PC-9 (cell line): ENCODE results near the gene RABL6. TPM values are rescaled to one million over a fixed set of nuclear protein-coding genes. Genes with fewer than 3 reads are reported as not detected.
"Not testable (repeated sequence)": the region's sequence is repeated elsewhere in the genome, so short reads cannot be mapped to it uniquely, and the experiment has no call there.

Experiments used
- BruUV-seq: library from RNA; stranded (reverse); fragments of 400-500 nt; replicated peaks from 2 replicates; lab custom pipeline; 2021; lab: Mats Ljungman, UMichigan
- CTCF ChIA-PET: fragments of 300-600 bp; sonication (Branson Sonifier 250); formaldehyde crosslinking; loops from one replicate; lab custom pipeline; 2022; ENCODE audit warnings: antibody characterized with exemption; lab: Charles Lee
- POLR2A ChIA-PET: fragments of 300-600 bp; sonication (Branson Sonifier 250); formaldehyde crosslinking; loops from one replicate; lab custom pipeline; 2022; ENCODE audit warnings: antibody characterized with exemption; ENCODE audit not compliant: unreplicated experiment; lab: Charles Lee
- DNase-seq, 2 experiments: peaks; one replicate each; pipeline versions ENCODE4 v3.0.0 to v3.0.0-alpha.2; 2015 to 2022; ENCODE audit warnings: mixed read lengths in 1 of 2
- H2AFZ ChIP-seq: fragments of 200-600 bp; sonication (generic); 2 replicates; pipeline ENCODE4 v1.8.1; 2017; ENCODE audit warnings: antibody characterized with exemption
- H3F3A ChIP-seq: fragments of 200-600 bp; sonication (generic); 2 replicates; pipeline ENCODE4 v1.8.1; 2017; ENCODE audit warnings: antibody characterized with exemption, mild to moderate bottlenecking, low read depth; ENCODE audit not compliant: insufficient read depth
- H3K27ac ChIP-seq: fragments of 200-600 bp; sonication (generic); 2 replicates; pipeline ENCODE4 v1.6.1; 2016; ENCODE audit warnings: mixed run types
- H3K27me3 ChIP-seq: fragments of 200-600 bp; sonication (generic); 2 replicates; pipeline ENCODE4 v1.6.1; 2016; ENCODE audit warnings: low read depth, mixed run types; ENCODE audit not compliant: insufficient read depth
- H3K36me3 ChIP-seq: fragments of 200-600 bp; sonication (generic); 2 replicates; pipeline ENCODE4 v1.6.1; 2016; ENCODE audit warnings: low read depth, mixed run types
- H3K4me1 ChIP-seq: fragments of 200-600 bp; sonication (generic); replicated peaks from 2 replicates; pipeline ENCODE4 v1.6.1; 2016; ENCODE audit warnings: mixed run types; ENCODE audit not compliant: insufficient read depth
- H3K4me2 ChIP-seq: fragments of 200-600 bp; sonication (generic); 2 replicates; pipeline ENCODE4 v1.6.1; 2017; ENCODE audit warnings: mixed run types
- H3K4me3 ChIP-seq: fragments of 200-600 bp; sonication (generic); 2 replicates; pipeline ENCODE4 v1.6.1; 2016; ENCODE audit warnings: mixed run types
- H3K79me2 ChIP-seq: fragments of 200-600 bp; sonication (generic); 2 replicates; pipeline ENCODE4 v1.6.1; 2017; ENCODE audit warnings: low read depth, mixed run types
- H3K9me2 ChIP-seq: fragments of 200-600 bp; sonication (generic); 2 replicates; pipeline ENCODE4 v1.8.1; 2017; ENCODE audit warnings: mild to moderate bottlenecking; ENCODE audit not compliant: insufficient read depth
- H3K9me3 ChIP-seq: fragments of 200-600 bp; sonication (generic); 2 replicates; pipeline ENCODE4 v1.8.1; 2016; ENCODE audit warnings: low read depth; ENCODE audit not compliant: insufficient read depth
- H4K20me1 ChIP-seq: fragments of 200-600 bp; sonication (generic); 2 replicates; pipeline ENCODE4 v1.8.1; 2017; ENCODE audit not compliant: insufficient read depth
- CTCF ChIP-seq: fragments of 200-600 bp; sonication (generic); conservative IDR thresholded peaks from 2 replicates; pipeline ENCODE4 v1.6.1; 2017; ENCODE audit warnings: mixed run types, antibody characterized with exemption, mild to moderate bottlenecking, moderate library complexity
- EZH2 ChIP-seq: fragments of 200-600 bp; sonication (generic); IDR thresholded peaks from 2 replicates; pipeline ENCODE4 v1.8.0; 2017; ENCODE audit warnings: antibody characterized with exemption, low read depth
- intact Hi-C: fragments of 100-400 bp; cut with micrococcal nuclease; formaldehyde crosslinking; loops from one replicate; pipeline ENCODE4 v1.10.0; 2022; ENCODE audit not compliant: unreplicated experiment
- total RNA-seq: library from RNA; stranded (reverse); gene quantifications from 2 replicates; pipeline ENCODE4 v1.2.3, GENCODE V29; 2021

Gene RABL6
- total RNA-seq, 1 experiment from 2014 or later: 116 TPM

- Histone ChIP-seq H3K79me2 (no peaks in the 10 kb centered on the region), H3F3A (peaks cover 23% of the 10 kb centered on the region), H3K27me3 (no peaks in the 10 kb centered on the region), H2AFZ (peak overlapping the region; percentile 55), H3K9me3 (no peaks in the 10 kb centered on the region), H3K9me2 (no peaks in the 10 kb centered on the region), H3K4me1 (0 out of 2 replicates have a peak, but pooled peaks cover 2% of the 10 kb centered on the region), H3K4me2 (peak overlapping the region; percentile 63), H3K36me3 (no peaks in the 10 kb centered on the region), H3K4me3 (peak overlapping the region; percentile 35; the same call in 1 of the 2 replicates), H4K20me1 (peaks cover 16% of the 10 kb centered on the region; the same call in 1 of the 2 replicates), H3K27ac (peak overlapping the region; percentile 32; the same call in 1 of the 2 replicates)
- no peak for TF ChIP-seq EZH2
- no peak for TF ChIP-seq CTCF
- intact Hi-C loops: no loop called here
- DNase-seq: peak; percentile 46 to 51
- BruUV-seq: TSS peak; percentile 73
- POLR2A ChIA-PET: interaction anchor here (0.6 kb wide), 2 partner anchors 198 to 787 kb away, joined by 5 to 18 read pairs; no protein-coding TSS in a partner anchor
- CTCF ChIA-PET: no interaction called here
Measured at GRCh38 chr9:136840140-136840876, 32.6 kb downstream of the RABL6 start.

GRCh38 chr9:136840877-136841645 lies 33.3 kb downstream of the RABL6 start:
- Histone ChIP-seq H3K9me2 (no peaks in the 10 kb centered on the region), H3K79me2 (no peaks in the 10 kb centered on the region), H3K4me1 (0 out of 2 replicates have a peak, but pooled peaks cover 2% of the 10 kb centered on the region), H3K4me2 (peak overlapping the region; percentile 63), H3K4me3 (peak overlapping the region; percentile 35; the same call in 1 of the 2 replicates), H2AFZ (peak overlapping the region; percentile 55; the same call in 1 of the 2 replicates), H3K27ac (peak overlapping the region; percentile 32; the same call in 1 of the 2 replicates), H3K36me3 (no peaks in the 10 kb centered on the region), H3K9me3 (no peaks in the 10 kb centered on the region), H3F3A (peaks cover 23% of the 10 kb centered on the region), H3K27me3 (no peaks in the 10 kb centered on the region), H4K20me1 (peaks cover 16% of the 10 kb centered on the region; the same call in 1 of the 2 replicates)
- no TSS peak for BruUV-seq
- TF ChIP-seq CTCF (no peak), EZH2 (no peak)
- DNase-seq: peak; percentile 52 to 84
- intact Hi-C loops: no loop called here
- POLR2A ChIA-PET: interaction anchor here (0.6 to 0.7 kb wide), 3 partner anchors 30 to 788 kb away, joined by 4 to 18 read pairs (median 5); no protein-coding TSS in a partner anchor
- CTCF ChIA-PET: interaction anchor here (0.6 kb wide), 1 partner anchor 112 kb away, joined by 3 read pairs; no protein-coding TSS in a partner anchor

GRCh38 chr9:136841646-136842379 lies 34.1 kb downstream of the RABL6 start:
- H2AFZ ChIP-seq, H3K27me3 ChIP-seq, intact Hi-C loops, H3K9me3 ChIP-seq, H3K4me3 ChIP-seq, H3K36me3 ChIP-seq, H3K27ac ChIP-seq, DNase-seq, H3K9me2 ChIP-seq, H3K79me2 ChIP-seq, H3K4me1 ChIP-seq, BruUV-seq, H3K4me2 ChIP-seq: not testable (repeated sequence)
- ChIA-PET CTCF (interaction anchor here (0.6 to 1.5 kb wide), 3 partner anchors 51 to 178 kb away, joined by 3 to 12 read pairs (median 3); partner anchors contain the start of gene TMEM141), POLR2A (interaction anchor here (0.6 to 0.8 kb wide), 3 partner anchors 31 to 200 kb away, joined by 4 to 7 read pairs (median 4); partner anchors contain the start of gene CLIC3)
- H3F3A ChIP-seq: peaks cover 19% of the 10 kb centered on the region
- 0 out of 2 replicates have a peak, but pooled peaks cover 16% of the 10 kb centered on the region for H4K20me1 ChIP-seq
